Osteocyte (in vitro differentiated cells): ENCODE results near the gene RBM4. TPM values are rescaled to one million over a fixed set of nuclear protein-coding genes. Genes with fewer than 3 reads are reported as not detected.

Experiments
- DNase-seq: peaks from one replicate; pipeline ENCODE4 v3.0.0; 2021; ENCODE audit warnings: mixed read lengths; ENCODE audit not compliant: unreplicated experiment; ENCODE audit errors: extremely low spot score
- H3K27ac Mint-ChIP-seq: one replicate; pipeline ENCODE4 v1.8.0; 2021; ENCODE audit warnings: mild to moderate bottlenecking, mixed read lengths; ENCODE audit not compliant: unreplicated experiment
- H3K27me3 Mint-ChIP-seq: one replicate; pipeline ENCODE4 v1.8.0; 2021; ENCODE audit warnings: mixed read lengths; ENCODE audit not compliant: unreplicated experiment
- H3K36me3 Mint-ChIP-seq: one replicate; pipeline ENCODE4 v1.8.0; 2021; ENCODE audit warnings: mixed read lengths; ENCODE audit not compliant: unreplicated experiment
- H3K4me1 Mint-ChIP-seq: one replicate; pipeline ENCODE4 v1.8.0; 2021; ENCODE audit warnings: mixed read lengths; ENCODE audit not compliant: unreplicated experiment
- H3K4me3 Mint-ChIP-seq: one replicate; pipeline ENCODE4 v1.8.0; 2021; ENCODE audit warnings: mild to moderate bottlenecking, moderate library complexity, mixed read lengths; ENCODE audit not compliant: unreplicated experiment
- H3K9me3 Mint-ChIP-seq: one replicate; pipeline ENCODE4 v1.8.0; 2021; ENCODE audit warnings: mixed read lengths; ENCODE audit not compliant: unreplicated experiment
- CTCF ChIP-seq: fragments of 200-600 bp; sonication (generic); IDR thresholded peaks from 2 replicates; pipeline ENCODE4 v1.5.0; 2021; ENCODE audit warnings: antibody characterized with exemption, mild to moderate bottlenecking, moderate library complexity
- total RNA-seq: library from RNA; stranded (reverse); gene quantifications from 2 replicates; pipeline ENCODE4 v1.2.1, GENCODE V29; 2021

RBM4 gene
- total RNA-seq, 1 donor from 2014 or later, result 158 TPM

GRCh38 chr11:66688561-66689534 lies 50.3 kb downstream of the RBM4 start:
- DNase-seq, result no peak
- no peaks in the 10 kb centered on the region for H3K9me3 Mint-ChIP-seq
- TF ChIP-seq CTCF, result no peak
- no peaks in the 10 kb centered on the region for H3K36me3 Mint-ChIP-seq
- no peak overlapping the region for H3K27ac Mint-ChIP-seq
- no peak overlapping the region for H3K4me3 Mint-ChIP-seq
- peaks cover 3% of the 10 kb centered on the region for H3K4me1 Mint-ChIP-seq
- no peaks in the 10 kb centered on the region for H3K27me3 Mint-ChIP-seq

GRCh38 chr11:66689661-66690590 lies 51.4 kb downstream of the RBM4 start:
- Mint-ChIP-seq H3K27me3 (no peaks in the 10 kb centered on the region), H3K4me3 (no peak overlapping the region), H3K4me1 (peaks cover 4% of the 10 kb centered on the region), H3K36me3 (no peaks in the 10 kb centered on the region), H3K27ac (no peak overlapping the region), H3K9me3 (no peaks in the 10 kb centered on the region)
- no peak for DNase-seq
- no peak for TF ChIP-seq CTCF

- DNase-seq, result no peak
- Mint-ChIP-seq H3K4me1 (peaks cover 3% of the 10 kb centered on the region), H3K9me3 (no peaks in the 10 kb centered on the region), H3K27ac (no peak overlapping the region), H3K4me3 (no peak overlapping the region), H3K27me3 (no peaks in the 10 kb centered on the region), H3K36me3 (no peaks in the 10 kb centered on the region)
- no peak for TF ChIP-seq CTCF
Measured at GRCh38 chr11:66691311-66691980, 52.9 kb downstream of the RBM4 start.

GRCh38 chr11:66692446-66692845 lies 53.9 kb downstream of the RBM4 start:
- H3K27me3 Mint-ChIP-seq, result no peaks in the 10 kb centered on the region
- H3K4me3 Mint-ChIP-seq, result no peak overlapping the region
- DNase-seq, result no peak
- H3K27ac Mint-ChIP-seq, result no peak overlapping the region
- TF ChIP-seq CTCF, result no peak
- no peaks in the 10 kb centered on the region for H3K9me3 Mint-ChIP-seq
- H3K36me3 Mint-ChIP-seq, result no peaks in the 10 kb centered on the region
- H3K4me1 Mint-ChIP-seq, result peaks cover 3% of the 10 kb centered on the region
